ENCODE data around the gene AZIN2.

DNA sequence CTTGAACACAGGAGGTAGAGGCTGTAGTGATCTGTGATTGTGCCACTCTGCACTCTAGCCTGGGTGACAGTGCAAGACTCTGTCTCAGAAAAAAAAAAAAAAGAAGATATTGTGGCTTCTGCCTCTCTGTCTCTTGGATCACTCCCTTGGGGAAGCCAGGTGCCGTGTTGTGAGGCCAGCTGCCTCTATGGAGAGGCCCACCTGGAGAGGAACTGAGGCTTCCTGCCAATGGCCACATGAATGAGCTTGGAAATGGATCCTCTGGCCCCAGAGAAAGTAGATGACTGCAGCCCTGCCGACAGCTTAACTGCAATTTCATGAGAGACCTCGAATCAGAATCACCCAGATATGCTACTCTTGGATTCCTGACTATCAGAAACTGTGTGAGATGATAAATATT is 24.5 kb upstream of the AZIN2 start:
- no peak for TF ChIP-seq ELF4 (IDR thresholded peaks at IDR 0.05)
- no peak for TF ChIP-seq ARNT (IDR thresholded peaks at IDR 0.05)
